ENCODE results near the gene ITPKC.

The ITPKC gene

DNA sequence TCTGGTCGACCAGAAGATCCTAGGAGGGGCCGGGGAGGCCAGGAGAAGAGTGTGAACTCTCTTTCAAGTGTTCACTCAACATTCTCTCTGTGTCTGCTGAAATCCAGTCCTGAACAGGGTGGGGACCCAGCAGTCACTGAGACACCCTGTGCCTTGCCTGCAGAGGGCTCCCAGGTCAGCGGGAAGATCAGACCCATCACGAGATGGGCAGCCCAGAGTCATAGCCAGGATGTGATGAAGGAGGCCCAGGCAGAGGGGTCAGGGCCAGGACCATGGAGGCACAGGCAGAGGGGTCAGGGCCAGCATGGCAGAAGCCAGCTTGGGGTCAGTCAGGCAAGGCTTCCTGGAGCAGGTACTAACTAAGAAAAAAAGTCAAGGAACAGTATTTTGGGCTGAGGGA lies 35.9 kb upstream of the ITPKC start:
- Histone ChIP-seq H3K79me2 (ENCODE audit: insufficient read depth, low read length) (no peaks in the 10 kb centered on the region), H3K36me3 (ENCODE audit: insufficient read depth, low read length) (no peaks in the 10 kb centered on the region), H4K20me1 (ENCODE audit: insufficient read depth, low read length, poor library complexity, severe bottlenecking) (no peaks in the 10 kb centered on the region), H3F3A (ENCODE audit: low read depth) (no peaks in the 10 kb centered on the region), H3K4me2 (ENCODE audit: low read depth, low read length, poor library complexity, severe bottlenecking) (no peak overlapping the region), H3K4me3 (ENCODE audit: low read length, poor library complexity, severe bottlenecking) (no peak overlapping the region), H2AFZ (ENCODE audit: low read length) (no peak overlapping the region), H3K27me3 (ENCODE audit: insufficient read depth, low read length, poor library complexity, severe bottlenecking) (no peaks in the 10 kb centered on the region), H3K9me2 (replicated peaks; ENCODE audit: low read depth, low read length) (no peaks in the 10 kb centered on the region), H3K9me3 (ENCODE audit: insufficient read depth, low read depth, low read length) (no peaks in the 10 kb centered on the region), H3K4me1 (ENCODE audit: insufficient read depth, low read length, poor library complexity, severe bottlenecking) (no peaks in the 10 kb centered on the region), H3K9ac (ENCODE audit: low read depth, low read length, poor library complexity, severe bottlenecking) (no peak overlapping the region)
- TF ChIP-seq EZH2phosphoT487 (IDR thresholded peaks at IDR 0.05; ENCODE audit: borderline replicate concordance): no peak
- TF ChIP-seq, protein P1, sequence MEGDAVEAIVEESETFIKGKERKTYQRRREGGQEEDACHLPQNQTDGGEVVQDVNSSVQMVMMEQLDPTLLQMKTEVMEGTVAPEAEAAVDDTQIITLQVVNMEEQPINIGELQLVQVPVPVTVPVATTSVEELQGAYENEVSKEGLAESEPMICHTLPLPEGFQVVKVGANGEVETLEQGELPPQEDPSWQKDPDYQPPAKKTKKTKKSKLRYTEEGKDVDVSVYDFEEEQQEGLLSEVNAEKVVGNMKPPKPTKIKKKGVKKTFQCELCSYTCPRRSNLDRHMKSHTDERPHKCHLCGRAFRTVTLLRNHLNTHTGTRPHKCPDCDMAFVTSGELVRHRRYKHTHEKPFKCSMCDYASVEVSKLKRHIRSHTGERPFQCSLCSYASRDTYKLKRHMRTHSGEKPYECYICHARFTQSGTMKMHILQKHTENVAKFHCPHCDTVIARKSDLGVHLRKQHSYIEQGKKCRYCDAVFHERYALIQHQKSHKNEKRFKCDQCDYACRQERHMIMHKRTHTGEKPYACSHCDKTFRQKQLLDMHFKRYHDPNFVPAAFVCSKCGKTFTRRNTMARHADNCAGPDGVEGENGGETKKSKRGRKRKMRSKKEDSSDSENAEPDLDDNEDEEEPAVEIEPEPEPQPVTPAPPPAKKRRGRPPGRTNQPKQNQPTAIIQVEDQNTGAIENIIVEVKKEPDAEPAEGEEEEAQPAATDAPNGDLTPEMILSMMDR (conservative IDR thresholded peaks at IDR 0.05; ENCODE audit: low read length): no peak

DNA sequence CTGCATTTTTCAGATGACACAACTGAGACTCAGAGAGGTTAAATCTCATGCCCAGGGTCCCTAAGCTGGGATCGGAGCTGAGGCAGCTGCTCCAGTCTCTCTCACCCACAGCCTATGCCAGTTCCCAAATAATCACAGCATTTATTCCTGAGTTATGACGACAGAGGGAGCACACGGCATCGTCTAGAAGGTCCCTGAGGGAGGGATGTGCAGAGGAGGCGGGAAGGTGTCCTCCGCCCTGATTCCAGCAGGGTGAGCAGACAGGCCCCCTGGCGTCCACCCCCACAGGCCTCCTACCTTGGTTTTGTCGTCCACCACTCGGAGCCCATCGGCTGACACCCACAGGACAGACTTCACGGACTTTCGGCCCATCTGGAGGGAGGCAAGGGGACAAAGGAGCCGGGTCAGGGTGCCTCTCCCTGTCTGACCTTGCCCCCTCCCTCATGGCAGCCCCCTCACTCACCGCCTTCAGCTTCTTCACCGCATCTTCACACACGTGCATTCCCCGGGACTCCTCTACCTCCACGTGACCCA lies 34.4 kb upstream of the ITPKC start:
- H3K79me2 ChIP-seq (ENCODE audit: insufficient read depth, low read length): no peaks in the 10 kb centered on the region
- no peaks in the 10 kb centered on the region for H3K9me2 ChIP-seq (replicated peaks; ENCODE audit: low read depth, low read length)
- H3K4me2 ChIP-seq (ENCODE audit: low read depth, low read length, poor library complexity, severe bottlenecking): no peak overlapping the region
- no peak overlapping the region for H3K9ac ChIP-seq (ENCODE audit: low read depth, low read length, poor library complexity, severe bottlenecking)
- no peak overlapping the region for H3K4me3 ChIP-seq (ENCODE audit: low read length, poor library complexity, severe bottlenecking)
- H3K4me1 ChIP-seq (ENCODE audit: insufficient read depth, low read length, poor library complexity, severe bottlenecking): no peaks in the 10 kb centered on the region
- H4K20me1 ChIP-seq (ENCODE audit: insufficient read depth, low read length, poor library complexity, severe bottlenecking): no peaks in the 10 kb centered on the region
- H3K36me3 ChIP-seq (ENCODE audit: insufficient read depth, low read length): no peaks in the 10 kb centered on the region
- TF ChIP-seq EZH2phosphoT487 (IDR thresholded peaks at IDR 0.05; ENCODE audit: borderline replicate concordance): no peak
- TF ChIP-seq, protein P1 (conservative IDR thresholded peaks at IDR 0.05; ENCODE audit: low read length): no peak
- H3F3A ChIP-seq (ENCODE audit: low read depth): no peaks in the 10 kb centered on the region
- no peak overlapping the region for H2AFZ ChIP-seq (ENCODE audit: low read length)
- H3K9me3 ChIP-seq (ENCODE audit: insufficient read depth, low read depth, low read length): no peaks in the 10 kb centered on the region
- no peaks in the 10 kb centered on the region for H3K27me3 ChIP-seq (ENCODE audit: insufficient read depth, low read length, poor library complexity, severe bottlenecking)

DNA sequence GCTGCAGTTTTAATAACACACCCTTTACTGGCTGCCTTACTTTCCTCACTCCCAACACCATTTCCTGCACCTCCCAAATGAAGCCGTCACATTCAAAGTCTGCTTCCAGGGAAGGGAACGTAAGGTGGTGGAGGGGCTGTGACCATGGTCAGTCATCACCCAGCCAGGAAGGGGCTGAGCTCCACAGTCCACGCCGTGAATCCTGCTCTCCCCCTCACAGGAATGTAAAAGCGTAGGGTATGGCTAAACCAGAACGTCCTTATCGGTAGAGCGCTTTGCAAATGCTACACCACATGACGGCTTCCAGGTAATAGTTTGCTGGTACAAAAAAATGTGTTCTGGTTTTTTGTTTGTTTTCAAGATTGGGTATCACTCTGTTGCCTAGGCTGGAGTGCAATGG lies 33.5 kb upstream of the ITPKC start:
- Histone ChIP-seq H4K20me1 (ENCODE audit: insufficient read depth, low read length, poor library complexity, severe bottlenecking) (no peaks in the 10 kb centered on the region), H3K9ac (ENCODE audit: low read depth, low read length, poor library complexity, severe bottlenecking) (no peak overlapping the region), H3K4me1 (ENCODE audit: insufficient read depth, low read length, poor library complexity, severe bottlenecking) (no peaks in the 10 kb centered on the region), H3K79me2 (ENCODE audit: insufficient read depth, low read length) (no peaks in the 10 kb centered on the region), H3K27me3 (ENCODE audit: insufficient read depth, low read length, poor library complexity, severe bottlenecking) (no peaks in the 10 kb centered on the region), H3K4me3 (ENCODE audit: low read length, poor library complexity, severe bottlenecking) (no peak overlapping the region), H3K9me2 (replicated peaks; ENCODE audit: low read depth, low read length) (no peaks in the 10 kb centered on the region), H2AFZ (ENCODE audit: low read length) (no peak overlapping the region), H3K36me3 (ENCODE audit: insufficient read depth, low read length) (no peaks in the 10 kb centered on the region), H3K4me2 (ENCODE audit: low read depth, low read length, poor library complexity, severe bottlenecking) (no peak overlapping the region), H3F3A (ENCODE audit: low read depth) (no peaks in the 10 kb centered on the region), H3K9me3 (ENCODE audit: insufficient read depth, low read depth, low read length) (no peaks in the 10 kb centered on the region)
- TF ChIP-seq EZH2phosphoT487 (IDR thresholded peaks at IDR 0.05; ENCODE audit: borderline replicate concordance): no peak
- TF ChIP-seq, protein P1 (conservative IDR thresholded peaks at IDR 0.05; ENCODE audit: low read length): no peak
